Activated CD4-positive, alpha-beta memory T cell treated with anti-CD3 and anti-CD28 coated beads, Interleukin-2, amount 10 ng/mL, durations not matched to agents 7 days and 5 days (primary cell): ENCODE measurements around the gene MLXIP. TPM values are rescaled to one million over a fixed set of nuclear protein-coding genes. Genes with fewer than 3 reads are reported as not detected.

ENCODE experiments used
- CTCF ChIA-PET: fragments of 350-600 bp; sonication (Branson Sonifier 250); formaldehyde crosslinking; loops from one replicate; lab custom pipeline; 2021; ENCODE audit warnings: antibody characterized with exemption, inconsistent platforms; lab: Charles Lee
- POLR2A ChIA-PET: fragments of 350-600 bp; sonication (Branson Sonifier 250); formaldehyde crosslinking; loops from one replicate; lab custom pipeline; 2021; ENCODE audit warnings: antibody characterized with exemption; lab: Charles Lee
- DNase-seq: peaks from one replicate; pipeline ENCODE4 v3.0.0-alpha.2; 2020
- H3K27ac Mint-ChIP-seq: one replicate; pipeline ENCODE4 v1.8.0; 2021; ENCODE audit warnings: mild to moderate bottlenecking, mixed read lengths
- H3K27me3 Mint-ChIP-seq: one replicate; pipeline ENCODE4 v1.8.0; 2021; ENCODE audit warnings: mixed read lengths
- H3K36me3 Mint-ChIP-seq: one replicate; pipeline ENCODE4 v1.8.0; 2021; ENCODE audit warnings: low read depth, mixed read lengths
- H3K4me1 Mint-ChIP-seq: one replicate; pipeline ENCODE4 v1.8.0; 2021; ENCODE audit warnings: mixed read lengths
- H3K4me3 Mint-ChIP-seq: one replicate; pipeline ENCODE4 v1.8.0; 2021; ENCODE audit warnings: mild to moderate bottlenecking, mixed read lengths
- H3K9me3 Mint-ChIP-seq: one replicate; pipeline ENCODE4 v1.8.0; 2021; ENCODE audit warnings: mixed read lengths
- total RNA-seq, 2 experiments: library from RNA; stranded (reverse); gene quantifications; one replicate each; pipeline ENCODE4 v1.2.3, GENCODE V29; 2021

MLXIP gene, protein sequence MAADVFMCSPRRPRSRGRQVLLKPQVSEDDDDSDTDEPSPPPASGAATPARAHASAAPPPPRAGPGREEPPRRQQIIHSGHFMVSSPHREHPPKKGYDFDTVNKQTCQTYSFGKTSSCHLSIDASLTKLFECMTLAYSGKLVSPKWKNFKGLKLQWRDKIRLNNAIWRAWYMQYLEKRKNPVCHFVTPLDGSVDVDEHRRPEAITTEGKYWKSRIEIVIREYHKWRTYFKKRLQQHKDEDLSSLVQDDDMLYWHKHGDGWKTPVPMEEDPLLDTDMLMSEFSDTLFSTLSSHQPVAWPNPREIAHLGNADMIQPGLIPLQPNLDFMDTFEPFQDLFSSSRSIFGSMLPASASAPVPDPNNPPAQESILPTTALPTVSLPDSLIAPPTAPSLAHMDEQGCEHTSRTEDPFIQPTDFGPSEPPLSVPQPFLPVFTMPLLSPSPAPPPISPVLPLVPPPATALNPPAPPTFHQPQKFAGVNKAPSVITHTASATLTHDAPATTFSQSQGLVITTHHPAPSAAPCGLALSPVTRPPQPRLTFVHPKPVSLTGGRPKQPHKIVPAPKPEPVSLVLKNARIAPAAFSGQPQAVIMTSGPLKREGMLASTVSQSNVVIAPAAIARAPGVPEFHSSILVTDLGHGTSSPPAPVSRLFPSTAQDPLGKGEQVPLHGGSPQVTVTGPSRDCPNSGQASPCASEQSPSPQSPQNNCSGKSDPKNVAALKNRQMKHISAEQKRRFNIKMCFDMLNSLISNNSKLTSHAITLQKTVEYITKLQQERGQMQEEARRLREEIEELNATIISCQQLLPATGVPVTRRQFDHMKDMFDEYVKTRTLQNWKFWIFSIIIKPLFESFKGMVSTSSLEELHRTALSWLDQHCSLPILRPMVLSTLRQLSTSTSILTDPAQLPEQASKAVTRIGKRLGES
- total RNA-seq = 10 to 100 TPM; 26.0 to 29.6 TPM

DNA sequence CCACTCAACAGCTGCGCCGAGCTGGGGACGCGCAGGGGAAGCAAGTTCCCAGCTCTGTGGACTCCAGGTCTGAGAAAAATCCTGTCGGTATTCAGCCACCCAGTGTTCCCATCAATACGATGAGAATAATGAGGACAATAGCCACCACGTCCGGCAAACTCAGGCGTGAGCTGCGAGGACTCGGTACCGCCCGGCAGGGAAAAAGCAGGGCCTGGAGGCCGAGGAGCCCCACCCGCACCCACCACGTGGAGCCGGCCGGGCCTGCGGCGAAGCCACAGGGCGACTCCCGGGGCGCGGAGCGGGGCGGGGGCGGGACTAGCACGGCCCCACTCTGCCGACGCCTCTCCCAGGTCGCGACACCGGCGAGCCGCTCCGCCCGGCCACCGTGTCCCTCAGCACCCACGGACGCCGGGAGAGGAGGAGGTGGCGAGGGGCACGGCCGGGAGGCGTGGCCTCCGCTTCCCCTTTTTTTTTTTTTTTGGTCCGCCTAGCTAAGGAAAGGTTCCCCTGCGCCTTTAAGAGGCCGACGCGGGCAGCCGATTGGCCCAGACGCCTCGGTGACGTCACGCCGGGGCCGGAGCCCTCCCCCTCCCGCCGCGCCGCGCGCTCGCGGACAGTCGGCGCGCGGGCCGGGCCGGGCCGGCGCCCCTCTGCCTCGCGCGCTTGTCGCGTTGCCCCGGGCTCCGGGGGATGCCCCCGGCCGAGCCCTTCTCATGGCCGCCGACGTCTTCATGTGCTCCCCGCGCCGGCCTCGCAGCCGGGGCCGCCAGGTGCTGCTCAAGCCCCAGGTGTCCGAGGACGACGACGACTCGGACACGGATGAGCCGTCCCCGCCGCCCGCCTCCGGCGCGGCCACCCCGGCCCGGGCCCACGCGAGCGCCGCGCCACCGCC is at the start of gene MLXIP:
MLXIP (plus strand) TSS at position 616 of the 892 bp plus-strand sequence; CDS start at position 714, 98 bp downstream.
- ChIA-PET CTCF (interaction anchor here (0.6 to 1.1 kb wide), 5 partner anchors 8 to 600 kb away, joined by 3 to 4 read pairs (median 3); no protein-coding TSS in a partner anchor), POLR2A (interaction anchor here (0.6 to 2.4 kb wide), 7 partner anchors 10 to 1365 kb away, joined by 3 to 9 read pairs (median 4); partner anchors contain the start of genes MPHOSPH9 and MTRFR)
- Mint-ChIP-seq H3K9me3 (no peaks in the 10 kb centered on the region), H3K27ac (peak within 1 kb of the TSS; percentile 84), H3K36me3 (peaks cover 15% of the 10 kb centered on the region), H3K27me3 (no peaks in the 10 kb centered on the region), H3K4me3 (peak within 1 kb of the TSS; percentile 91), H3K4me1 (peaks cover 47% of the 10 kb centered on the region)
- DNase-seq = peak; percentile 91

DNA sequence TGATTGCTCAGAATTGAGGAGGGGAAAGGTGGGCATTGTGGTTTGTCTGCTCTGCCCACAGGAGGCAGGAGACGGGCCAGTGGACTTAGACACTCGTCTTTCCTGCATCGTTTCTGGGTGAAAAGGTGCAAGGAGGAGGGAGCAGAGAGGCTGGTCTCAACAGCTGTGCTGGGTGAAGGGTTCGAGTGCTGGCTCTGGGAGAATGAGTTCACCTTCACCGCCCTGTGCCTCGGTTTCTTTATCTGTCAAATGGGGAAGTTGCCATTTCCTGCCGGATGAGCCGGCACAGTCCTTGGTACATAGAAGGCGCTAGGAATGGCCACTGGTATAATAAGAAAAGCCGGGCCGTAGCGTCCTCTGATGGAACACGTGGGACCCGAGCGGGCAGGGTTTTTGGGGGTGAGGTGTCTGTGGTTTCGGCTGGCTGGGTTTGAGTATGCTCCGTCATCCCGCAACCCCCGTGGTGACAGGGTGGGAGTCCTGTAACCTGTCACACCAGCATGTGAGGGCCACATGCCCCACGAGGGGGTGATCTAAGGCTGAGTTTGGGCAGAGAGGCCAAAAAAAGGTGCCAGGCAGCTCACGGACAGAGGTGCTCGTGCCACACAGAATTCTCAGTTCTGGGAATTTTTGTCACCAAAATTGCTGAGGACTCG is 49.5 kb upstream of the MLXIP start:
- peak; percentile 38 for DNase-seq
- H3K27me3 Mint-ChIP-seq = peaks cover 9% of the 10 kb centered on the region
- ChIA-PET CTCF (interaction anchor here (1.6 kb wide), 1 partner anchor 111 kb away, joined by 7 read pairs; the partner anchor contains the start of gene CFAP251), POLR2A (no interaction called here)
- H3K36me3 Mint-ChIP-seq = no peaks in the 10 kb centered on the region
- peaks cover 9% of the 10 kb centered on the region for H3K4me1 Mint-ChIP-seq
- H3K27ac Mint-ChIP-seq = no peak overlapping the region
- no peak overlapping the region for H3K4me3 Mint-ChIP-seq
- no peaks in the 10 kb centered on the region for H3K9me3 Mint-ChIP-seq

DNA sequence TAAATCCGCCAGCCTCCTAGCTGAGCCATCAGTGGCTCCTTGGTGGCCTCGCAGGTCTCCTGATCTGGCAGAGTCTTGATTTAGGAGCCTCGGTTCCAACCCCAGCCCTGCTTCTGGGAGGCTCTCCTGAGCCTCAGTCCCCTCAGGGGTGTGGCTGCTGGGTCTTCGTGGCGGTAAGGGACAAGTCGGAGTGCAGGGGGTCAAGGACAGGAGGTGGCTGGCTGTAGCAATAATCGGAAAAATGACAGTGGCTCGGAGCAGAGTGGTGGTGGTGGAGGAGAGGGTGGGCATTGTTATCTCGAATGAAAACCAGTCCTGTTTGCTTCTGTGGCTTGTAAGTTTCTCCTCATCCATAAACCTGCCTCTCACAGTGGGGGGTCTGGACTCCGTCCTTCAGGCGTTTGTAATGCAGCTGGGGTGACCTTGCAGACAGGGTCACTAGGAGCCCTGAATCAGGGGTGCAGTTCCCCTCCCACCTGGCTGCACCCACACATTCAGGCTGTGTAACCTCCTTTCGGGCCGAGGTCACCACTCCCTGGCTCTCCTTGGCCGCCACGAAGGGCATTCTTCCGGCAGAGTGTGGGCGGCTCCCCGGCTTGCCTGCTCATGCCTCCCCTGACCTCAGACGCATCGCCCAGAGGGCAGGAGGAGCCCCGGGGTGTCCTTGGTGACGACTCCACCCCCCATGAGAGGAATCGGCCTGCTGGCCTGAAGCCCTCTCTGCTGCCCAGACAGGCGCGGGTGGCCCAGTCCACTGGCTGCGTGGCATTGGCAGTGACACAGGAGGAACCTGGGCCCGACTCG is 48.7 kb upstream of the MLXIP start:
- CTCF ChIA-PET = interaction anchor here (0.6 kb wide), 1 partner anchor 312 kb away, joined by 3 read pairs; no protein-coding TSS in a partner anchor
- POLR2A ChIA-PET = no interaction called here

DNA sequence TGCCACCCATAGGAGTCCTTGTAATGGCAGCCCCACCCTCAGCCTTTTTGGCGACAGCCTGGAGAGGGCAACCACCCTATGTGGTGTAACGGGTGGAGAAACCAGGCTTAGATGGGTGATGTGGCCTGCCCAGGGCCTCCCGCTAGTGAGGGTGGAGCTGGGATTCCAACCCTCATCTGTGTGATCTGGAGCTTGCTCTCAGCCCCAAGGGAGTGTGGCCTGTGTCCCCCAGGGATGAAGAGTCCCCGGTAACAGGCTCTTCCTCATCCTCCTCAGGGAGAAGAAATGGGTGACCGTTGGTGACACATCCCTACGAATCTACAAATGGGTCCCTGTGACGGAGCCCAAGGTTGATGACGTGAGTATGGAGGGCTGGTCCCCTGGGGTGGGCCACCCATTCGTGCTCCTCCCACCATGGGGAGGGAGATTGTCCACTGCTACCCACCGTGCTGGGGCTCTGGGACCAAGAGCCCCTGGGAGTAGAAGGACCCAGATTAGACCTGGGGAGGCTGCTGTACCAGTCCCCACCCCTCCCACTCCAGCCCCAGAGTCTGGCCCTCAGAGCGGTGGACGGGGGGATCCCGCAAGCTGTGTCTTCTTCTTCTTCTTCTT is 48.0 kb upstream of the MLXIP start:
- H3K27me3 Mint-ChIP-seq = peaks cover 9% of the 10 kb centered on the region
- no peaks in the 10 kb centered on the region for H3K9me3 Mint-ChIP-seq
- CTCF ChIA-PET = interaction anchor here (0.6 to 1.3 kb wide), 2 partner anchors 93 to 311 kb away, joined by 3 read pairs; no protein-coding TSS in a partner anchor

More for the DNA sequence above, 48.7 kb upstream of the MLXIP start:
- H3K4me3 Mint-ChIP-seq = no peak overlapping the region
- no peaks in the 10 kb centered on the region for H3K36me3 Mint-ChIP-seq
- H3K27me3 Mint-ChIP-seq = peaks cover 9% of the 10 kb centered on the region
- H3K27ac Mint-ChIP-seq = no peak overlapping the region
- DNase-seq = no peak
- peaks cover 9% of the 10 kb centered on the region for H3K4me1 Mint-ChIP-seq
- no peaks in the 10 kb centered on the region for H3K9me3 Mint-ChIP-seq

DNA sequence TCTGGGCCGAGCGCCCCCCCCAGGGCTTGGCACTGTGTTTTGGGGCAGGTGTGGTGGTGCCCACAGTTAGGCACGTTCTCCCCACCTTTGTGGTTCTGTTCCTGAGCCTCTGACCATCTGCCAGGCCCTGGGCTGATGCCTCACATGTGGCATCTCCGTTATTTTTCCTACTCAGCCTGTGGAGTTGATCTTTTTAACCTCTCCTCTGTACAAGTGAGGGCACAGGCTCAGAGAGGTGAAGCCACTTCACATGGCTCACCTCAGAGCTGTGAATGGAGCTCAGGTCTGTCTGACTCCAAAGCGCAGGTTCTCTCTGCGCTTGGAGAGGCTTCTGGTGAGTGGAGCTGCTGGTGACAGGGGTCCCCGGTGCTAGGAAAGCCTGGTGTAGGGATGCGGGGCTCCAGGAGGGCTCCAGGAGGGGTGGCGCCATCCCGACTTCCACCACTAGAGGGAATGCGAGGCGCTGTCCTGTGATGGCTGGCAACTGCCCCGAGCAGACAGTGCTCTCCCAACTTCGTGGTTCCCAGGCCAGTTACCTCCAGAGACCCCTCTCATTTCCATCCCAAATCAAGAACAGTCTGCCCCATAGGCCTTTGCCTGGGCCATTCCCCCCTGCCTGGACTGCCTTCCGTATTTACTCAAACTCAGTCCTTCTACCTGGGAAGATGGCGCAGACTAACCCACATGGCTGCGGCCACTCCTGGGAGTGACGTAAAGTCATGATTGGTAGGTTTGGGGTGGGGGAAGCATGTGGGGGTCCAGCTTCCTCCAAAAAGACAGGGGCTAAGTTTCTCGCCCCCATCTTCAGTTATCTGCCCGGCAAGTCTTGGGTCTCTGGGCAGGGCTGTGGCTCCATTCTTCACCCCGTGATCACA is 47.0 kb upstream of the MLXIP start:
- DNase-seq = peak; percentile 55
- Mint-ChIP-seq H3K27ac (no peak overlapping the region), H3K4me1 (peaks cover 9% of the 10 kb centered on the region), H3K36me3 (no peaks in the 10 kb centered on the region), H3K9me3 (no peaks in the 10 kb centered on the region), H3K4me3 (no peak overlapping the region), H3K27me3 (peaks cover 9% of the 10 kb centered on the region)
- CTCF ChIA-PET = interaction anchor here (0.7 to 1.3 kb wide), 3 partner anchors 36 to 113 kb away, joined by 3 to 4 read pairs (median 3); partner anchors contain the start of gene CFAP251
- POLR2A ChIA-PET = no interaction called here

More for the DNA sequence above, 48.0 kb upstream of the MLXIP start:
- DNase-seq = no peak
- Mint-ChIP-seq H3K36me3 (no peaks in the 10 kb centered on the region), H3K4me3 (no peak overlapping the region), H3K27ac (no peak overlapping the region), H3K4me1 (peaks cover 9% of the 10 kb centered on the region)
- POLR2A ChIA-PET = no interaction called here

DNA sequence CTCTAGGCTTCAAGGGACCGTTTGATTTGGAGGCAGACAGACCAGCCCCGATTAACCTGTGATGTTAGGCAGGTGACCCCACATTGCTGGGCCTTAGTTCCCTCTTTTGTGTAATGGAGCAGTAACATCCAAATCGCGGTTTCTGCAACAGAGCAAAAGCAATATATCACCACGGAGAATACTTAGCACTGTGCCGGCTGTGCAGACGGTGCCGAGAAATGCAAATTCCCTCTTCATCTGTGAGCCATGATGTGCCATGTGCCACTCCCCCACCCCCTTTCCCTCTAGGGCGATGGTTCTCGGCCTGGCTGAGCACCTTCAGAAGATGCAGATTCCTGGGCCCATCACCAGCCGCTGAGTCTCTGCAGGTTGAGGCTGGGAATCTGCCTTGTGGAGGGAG is 46.0 kb upstream of the MLXIP start:
- Mint-ChIP-seq H3K36me3 (no peaks in the 10 kb centered on the region), H3K4me1 (peaks cover 9% of the 10 kb centered on the region), H3K4me3 (no peak overlapping the region), H3K27ac (no peak overlapping the region), H3K27me3 (peaks cover 6% of the 10 kb centered on the region), H3K9me3 (no peaks in the 10 kb centered on the region)
- DNase-seq = no peak
- ChIA-PET CTCF (interaction anchor here (1.3 kb wide), 1 partner anchor 35 kb away, joined by 3 read pairs; no protein-coding TSS in a partner anchor), POLR2A (no interaction called here)

DNA sequence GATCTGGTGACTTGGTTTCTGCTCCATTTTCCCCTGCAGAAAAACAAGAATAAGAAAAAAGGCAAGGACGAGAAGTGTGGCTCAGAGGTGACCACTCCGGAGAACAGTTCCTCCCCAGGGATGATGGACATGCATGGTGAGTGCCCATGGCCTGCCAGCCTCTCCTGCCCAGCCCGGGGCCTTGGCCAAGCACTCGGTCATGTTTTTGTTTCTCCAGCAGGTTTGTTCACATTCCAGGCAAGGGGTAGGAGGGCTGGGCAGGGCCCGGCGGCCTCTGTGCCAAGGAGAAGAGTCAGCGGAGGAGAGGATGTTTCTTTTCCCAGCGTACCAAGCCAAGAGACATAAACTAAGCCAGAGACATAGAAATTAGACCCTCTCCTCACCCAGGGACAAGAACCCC is 43.3 kb upstream of the MLXIP start:
- no peaks in the 10 kb centered on the region for H3K9me3 Mint-ChIP-seq
- ChIA-PET CTCF (no interaction called here), POLR2A (no interaction called here)
- no peaks in the 10 kb centered on the region for H3K36me3 Mint-ChIP-seq
- no peak overlapping the region for H3K4me3 Mint-ChIP-seq
- DNase-seq = no peak
- no peaks in the 10 kb centered on the region for H3K4me1 Mint-ChIP-seq
- no peak overlapping the region for H3K27ac Mint-ChIP-seq
- no peaks in the 10 kb centered on the region for H3K27me3 Mint-ChIP-seq

DNA sequence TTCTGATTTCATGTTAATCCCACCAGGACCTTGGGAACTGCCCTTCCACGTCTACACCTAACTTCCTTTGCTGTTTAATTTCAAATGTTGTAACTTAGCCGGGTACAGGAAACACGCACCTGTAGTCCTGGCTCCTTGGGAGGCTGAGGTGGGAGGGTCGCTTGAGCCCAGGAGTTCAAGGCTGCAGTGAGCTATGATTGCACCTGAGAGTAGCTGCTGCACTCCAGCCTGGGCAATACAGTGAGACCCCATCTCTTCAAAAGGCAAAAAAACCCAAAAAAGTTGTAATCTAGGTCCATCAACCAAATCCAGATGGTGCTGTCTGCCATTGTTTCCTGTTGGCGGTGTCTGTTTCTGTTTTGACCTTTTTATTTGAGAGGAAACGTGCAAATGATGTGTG is 42.4 kb upstream of the MLXIP start:
- DNase-seq = no peak
- no peaks in the 10 kb centered on the region for H3K9me3 Mint-ChIP-seq
- no peak overlapping the region for H3K4me3 Mint-ChIP-seq
- no peaks in the 10 kb centered on the region for H3K36me3 Mint-ChIP-seq
- H3K27me3 Mint-ChIP-seq = no peaks in the 10 kb centered on the region
- CTCF ChIA-PET = interaction anchor here (0.9 to 1.3 kb wide), 2 partner anchors 9 to 241 kb away, joined by 3 to 4 read pairs; no protein-coding TSS in a partner anchor
- POLR2A ChIA-PET = no interaction called here
- H3K27ac Mint-ChIP-seq = no peak overlapping the region
- H3K4me1 Mint-ChIP-seq = no peaks in the 10 kb centered on the region

DNA sequence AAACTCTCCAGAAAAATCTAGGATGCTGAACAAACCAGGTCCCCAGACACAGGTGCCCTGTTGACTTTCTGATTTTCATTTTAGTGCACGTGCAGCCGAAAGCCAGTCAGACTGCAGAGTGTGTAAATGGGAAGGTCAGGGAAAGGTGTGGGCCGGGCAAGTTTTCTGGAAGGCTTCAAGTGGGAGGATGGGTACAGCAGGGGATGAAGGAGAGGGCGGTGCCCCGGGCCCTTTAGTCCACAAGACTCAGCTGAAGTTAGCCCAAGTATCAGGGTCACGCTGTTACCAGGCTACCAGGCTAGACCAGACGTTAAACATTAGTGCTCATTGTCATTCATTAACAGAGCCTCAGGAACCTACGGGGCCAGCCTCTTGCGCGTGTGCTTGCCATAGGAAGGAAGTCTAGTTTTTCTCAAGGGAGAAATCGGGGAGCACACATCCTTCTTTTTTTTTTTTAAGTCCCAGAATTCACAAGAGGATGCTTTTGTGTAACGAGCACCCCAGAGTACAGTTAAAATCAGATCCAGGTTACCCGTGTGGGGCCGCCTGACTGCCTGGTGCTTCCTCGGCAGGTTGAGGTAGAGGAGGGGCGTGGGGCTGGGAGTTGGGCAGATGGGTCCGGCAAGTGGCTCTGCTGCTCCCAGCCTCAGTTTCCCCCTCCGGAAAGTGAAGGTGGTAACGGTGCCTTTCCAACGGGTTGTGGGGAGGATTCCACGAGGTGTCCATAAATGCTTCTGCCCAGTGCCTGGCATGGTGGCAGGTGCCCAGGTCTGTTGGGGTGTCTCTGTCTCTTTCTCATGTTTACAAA is 37.8 kb upstream of the MLXIP start:
- DNase-seq = no peak
- POLR2A ChIA-PET = no interaction called here
- no peaks in the 10 kb centered on the region for H3K4me1 Mint-ChIP-seq
- CTCF ChIA-PET = no interaction called here
- no peaks in the 10 kb centered on the region for H3K36me3 Mint-ChIP-seq
- H3K9me3 Mint-ChIP-seq = no peaks in the 10 kb centered on the region
- H3K27ac Mint-ChIP-seq = no peak overlapping the region
- H3K4me3 Mint-ChIP-seq = no peak overlapping the region
- H3K27me3 Mint-ChIP-seq = no peaks in the 10 kb centered on the region
